PFSK-1 (cell line): ENCODE results near the gene ACY1.

Experiments used
- POLR2AphosphoS5 ChIP-seq: IDR thresholded peaks from 2 replicates; pipeline ENCODE4 v1.6.1; 2012; ENCODE audit warnings: low read depth, mild to moderate bottlenecking, control low read depth, low read length, moderate library complexity
- SIN3A ChIP-seq: IDR thresholded peaks from 2 replicates; pipeline ENCODE4 v1.6.1; 2012; ENCODE audit warnings: mild to moderate bottlenecking, low read length, moderate library complexity, borderline replicate concordance; ENCODE audit not compliant: insufficient read depth
- TAF1 ChIP-seq: IDR thresholded peaks from 2 replicates; pipeline ENCODE4 v1.6.1; 2012; ENCODE audit warnings: low read length, control low read depth, borderline replicate concordance; ENCODE audit not compliant: insufficient read depth

- TF ChIP-seq SIN3A (no peak), POLR2AphosphoS5 (no peak), TAF1 (no peak)
Measured at GRCh38 chr3:52002748-52003147, 19.4 kb downstream of the ACY1 start.
